ENCODE results near the gene CISD3. TPM values are rescaled to one million over a fixed set of nuclear protein-coding genes. Genes with fewer than 3 reads are reported as not detected.

Gene CISD3, protein sequence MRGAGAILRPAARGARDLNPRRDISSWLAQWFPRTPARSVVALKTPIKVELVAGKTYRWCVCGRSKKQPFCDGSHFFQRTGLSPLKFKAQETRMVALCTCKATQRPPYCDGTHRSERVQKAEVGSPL
- 7.5 and 11.2 TPM in 2 replicates for total RNA-seq

DNA sequence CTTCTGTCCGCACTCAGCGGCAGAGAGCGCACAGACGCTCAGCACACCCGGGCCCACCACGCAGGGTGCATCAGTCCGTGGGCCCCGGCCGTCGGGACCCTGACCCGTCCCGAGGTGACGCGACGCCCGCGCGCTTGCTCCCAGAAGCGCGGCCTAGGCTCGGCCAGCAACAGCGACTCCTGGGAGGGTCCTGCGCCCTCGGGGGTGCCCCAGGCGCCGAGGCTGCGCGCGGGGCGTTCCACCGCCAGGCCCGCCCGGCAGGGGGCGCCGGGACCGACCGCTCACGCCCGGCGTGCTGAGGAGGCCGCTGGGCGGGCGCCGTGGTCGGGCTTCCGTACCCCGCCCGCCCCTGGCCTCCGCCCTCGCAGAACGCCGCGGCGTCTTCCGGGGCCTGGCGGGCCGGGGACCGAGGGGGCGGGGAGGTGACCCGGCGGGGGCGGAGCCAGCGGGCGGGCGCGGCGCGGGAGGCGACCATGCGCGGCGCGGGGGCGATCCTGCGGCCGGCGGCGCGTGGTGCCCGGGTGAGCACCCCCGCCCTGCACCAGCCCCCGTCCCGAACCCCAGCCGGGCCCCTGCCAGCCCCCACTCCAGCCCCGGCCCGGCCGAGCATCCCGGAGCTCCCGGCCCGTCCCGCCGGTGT is at the start of gene CISD3:
TSS of gene CISD3 (plus strand) at position 456 of the 640 bp plus-strand sequence. CDS start at position 474, 18 bp downstream.

DNA sequence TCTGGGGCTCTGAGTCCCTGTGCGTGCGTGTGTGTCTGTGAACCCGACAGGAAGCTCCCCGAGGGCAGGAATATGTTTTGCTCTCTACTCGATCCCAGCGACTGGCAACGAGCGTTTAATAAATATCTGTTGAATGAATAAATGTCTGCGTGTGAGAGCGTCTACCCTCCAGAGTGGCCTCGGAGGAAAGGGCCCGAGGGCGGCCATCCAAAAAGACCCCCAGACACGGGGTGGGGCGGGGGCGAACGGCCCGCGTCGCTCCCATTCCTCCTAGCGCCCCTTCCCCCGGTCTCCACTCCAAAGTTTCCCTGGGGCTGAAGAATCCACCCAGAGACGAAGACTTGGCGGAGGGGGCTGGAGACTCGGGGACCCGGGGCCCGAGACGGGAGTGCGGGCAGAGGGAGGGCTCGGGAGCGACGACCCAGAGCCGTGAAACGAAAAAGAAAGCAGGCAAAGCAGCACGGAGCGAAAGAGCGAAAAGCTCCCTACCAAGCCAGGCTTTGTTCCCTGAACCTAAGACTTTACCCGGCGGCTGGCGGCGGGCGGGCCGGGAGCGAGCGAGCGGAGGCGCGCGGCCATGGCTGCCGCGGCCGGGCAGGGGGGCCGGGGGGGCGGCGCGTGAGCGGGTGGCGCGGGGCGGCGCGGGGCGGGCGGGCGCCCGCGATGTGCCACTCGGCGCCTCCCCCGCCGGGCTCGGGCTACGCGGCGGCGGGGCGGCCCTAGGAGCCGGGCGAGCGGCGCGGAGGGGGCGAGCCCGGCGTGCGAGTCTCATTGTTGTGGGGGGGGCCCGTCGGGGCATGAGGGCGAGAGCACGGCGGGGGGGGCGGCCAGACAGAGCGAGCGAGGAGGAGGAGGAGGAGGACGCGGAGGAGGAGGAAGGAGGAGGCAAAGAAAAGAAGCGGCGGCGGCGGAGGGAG is 25.3 kb upstream of the CISD3 start, which contains the start of gene MLLT6:
TSS of gene MLLT6 (plus strand) at position 668 of the 917 bp plus-strand sequence. CDS start 360 bp downstream, outside the sequence.

DNA sequence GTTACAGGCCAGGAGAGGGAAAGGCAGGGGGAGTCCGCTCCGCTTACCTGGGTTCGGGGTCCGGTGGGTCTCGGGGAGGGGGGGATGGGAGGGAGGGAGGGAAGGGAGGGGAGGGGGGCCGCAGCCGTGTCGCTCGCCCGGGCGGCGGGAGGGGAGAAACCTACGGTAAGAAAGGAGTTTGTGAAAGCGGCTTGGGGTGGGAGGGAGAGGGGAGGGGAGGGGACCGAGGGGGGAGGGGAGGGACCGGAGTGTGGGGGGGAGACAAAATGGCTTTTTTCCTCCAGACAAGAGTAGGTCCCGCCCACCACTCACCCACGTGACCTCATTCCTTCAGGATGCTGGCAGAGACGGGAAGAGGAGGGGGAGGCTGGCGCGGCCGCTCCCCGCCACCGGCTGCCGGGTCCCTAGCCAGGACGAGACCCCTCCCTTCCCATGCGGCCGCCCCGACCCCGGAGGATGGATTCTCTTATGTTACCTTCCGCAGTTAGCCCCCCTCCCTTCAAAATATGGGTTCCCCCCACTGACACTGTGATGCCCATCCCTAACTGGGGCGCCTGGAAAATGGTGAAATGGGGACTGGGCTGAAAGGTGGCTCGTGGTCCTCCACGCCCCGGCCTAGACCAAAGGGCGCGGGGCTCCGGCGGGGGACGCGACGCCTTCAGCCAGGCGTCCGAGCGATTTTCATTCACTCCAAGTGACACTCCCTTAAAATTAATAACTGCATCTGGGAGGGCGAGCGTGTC is 18.2 kb downstream of the CISD3 start, which contains the start of gene PCGF2:
TSS of gene PCGF2 (minus strand) at position 188 of the 743 bp plus-strand sequence. CDS start 7,934 bp downstream, outside the sequence.

DNA sequence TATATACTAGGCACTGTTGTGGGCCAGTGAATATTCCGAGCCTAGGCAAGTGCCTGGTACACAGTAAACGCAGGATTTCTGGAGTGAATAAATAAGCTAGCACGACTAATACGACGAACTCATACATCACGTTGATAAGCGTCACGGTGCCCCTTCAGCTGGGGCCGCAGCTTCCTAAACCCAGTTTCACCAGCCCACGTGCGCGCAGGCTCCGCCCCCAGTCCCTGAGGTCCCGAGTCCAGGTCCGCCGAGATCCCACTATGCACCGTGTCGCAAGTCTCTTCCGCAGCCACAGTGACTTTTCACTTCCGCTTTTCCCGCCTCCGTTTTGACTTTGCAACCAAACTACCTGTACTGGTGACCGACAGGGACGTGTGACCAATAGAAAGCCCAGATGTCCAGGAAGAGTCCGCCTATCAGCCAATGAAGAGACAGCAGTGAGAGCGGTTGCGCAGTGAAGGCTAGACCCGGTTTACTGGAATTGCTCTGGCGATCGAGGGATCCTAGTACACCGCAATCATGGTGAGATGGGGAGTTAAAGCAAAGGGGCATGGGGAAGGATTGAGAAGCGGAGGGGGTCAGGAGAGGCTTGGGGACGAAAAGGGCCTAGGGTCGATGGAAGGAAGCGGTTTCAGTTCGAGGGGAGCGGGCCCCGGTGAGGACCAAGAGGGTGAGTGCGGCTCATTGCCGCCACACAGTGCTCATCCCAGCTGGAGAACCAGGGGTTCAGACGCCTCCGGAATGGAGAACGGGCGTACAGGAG is 22.3 kb downstream of the CISD3 start, which contains the start of gene PSMB3:
TSS of gene PSMB3 (plus strand) at position 434 of the 763 bp plus-strand sequence. CDS start at position 520, 86 bp downstream.

Other genes with a start within 250 kb of the CISD3 start
- 0.42 TPM in 1 of 2 replicates, not detected in the other for gene SRCIN1, start 124.4 kb upstream of the CISD3 start, total RNA-seq
- gene EPOP, start 55.4 kb upstream of the CISD3 start, total RNA-seq: 4.3 and 7.1 TPM in 2 replicates
- 20.1 and 24.4 TPM in 2 replicates for gene MLLT6, start 25.1 kb upstream of the CISD3 start, total RNA-seq
- 4.5 and 6.3 TPM in 2 replicates for gene PCGF2, start 18.0 kb downstream of the CISD3 start, total RNA-seq
- 299 and 314 TPM in 2 replicates for gene PSMB3, start 22.4 kb downstream of the CISD3 start, total RNA-seq
- gene PIP4K2B, start 69.2 kb downstream of the CISD3 start, total RNA-seq: 25.2 and 31.9 TPM in 2 replicates
- 8.5 and 11.4 TPM in 2 replicates for gene CWC25, start 95.0 kb downstream of the CISD3 start, total RNA-seq
- 1,511 and 1,520 TPM in 2 replicates for gene RPL23, start 123.4 kb downstream of the CISD3 start, total RNA-seq
- 131 and 183 TPM in 2 replicates for gene LASP1, start 139.7 kb downstream of the CISD3 start, total RNA-seq
- not detected in 2 replicates for gene FBXO47, start 237.1 kb downstream of the CISD3 start, total RNA-seq

Measured in airway epithelial cell (primary cell).